GM10847 (cell line): ENCODE measurements around the gene PDK2.

Experiments used
- POLR2A ChIP-seq: IDR thresholded peaks from 2 replicates; pipeline ENCODE4 v1.6.1; 2011; ENCODE audit not compliant: insufficient read length; ENCODE audit errors: extremely low read depth

The PDK2 gene

DNA sequence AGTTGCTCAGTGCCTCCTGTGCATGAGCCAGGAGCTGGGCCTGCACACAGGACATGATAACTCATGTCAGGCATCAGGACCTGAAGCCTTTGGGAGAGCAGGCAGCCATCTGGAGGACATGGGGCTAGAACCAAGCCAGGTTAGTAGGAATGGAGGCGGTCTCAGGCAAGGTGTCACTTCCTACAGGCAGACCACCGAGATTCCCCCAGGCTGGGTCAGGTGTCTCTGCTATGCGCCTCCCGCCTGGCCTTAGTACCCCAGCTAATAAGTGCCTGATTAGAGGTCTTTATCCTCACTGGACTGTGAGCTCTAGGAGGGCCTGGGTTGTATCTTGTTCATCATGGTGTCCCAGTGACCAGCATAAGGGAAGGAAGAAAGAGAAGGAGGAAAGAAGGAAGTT, 19.2 kb downstream of the PDK2 start:
- no peak for TF ChIP-seq POLR2A

DNA sequence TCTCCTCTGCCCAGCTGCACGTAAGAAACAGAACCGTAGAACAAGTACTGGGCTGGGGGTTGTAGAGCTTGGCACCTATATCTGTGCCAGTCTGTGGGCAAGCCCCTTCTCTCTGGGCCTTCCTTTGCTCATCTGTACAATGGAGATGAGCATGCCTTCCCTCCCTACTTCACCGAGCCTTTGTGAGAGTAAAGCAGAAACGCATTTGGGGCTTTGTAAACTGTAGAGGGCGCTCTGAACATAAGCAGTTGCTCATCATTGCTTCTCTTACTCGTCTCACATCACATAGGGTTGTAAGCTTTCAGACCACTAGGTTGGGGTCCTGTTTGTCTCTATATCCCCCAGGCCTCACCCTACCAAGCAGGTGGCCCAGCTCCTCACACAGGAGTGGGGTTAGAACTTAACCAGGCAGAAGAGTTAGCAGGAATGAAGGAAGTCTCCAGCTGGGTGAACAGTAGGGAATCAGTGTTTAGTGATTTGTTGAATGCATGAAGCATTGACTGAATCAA, 19.8 kb downstream of the PDK2 start:
- no peak for TF ChIP-seq POLR2A

DNA sequence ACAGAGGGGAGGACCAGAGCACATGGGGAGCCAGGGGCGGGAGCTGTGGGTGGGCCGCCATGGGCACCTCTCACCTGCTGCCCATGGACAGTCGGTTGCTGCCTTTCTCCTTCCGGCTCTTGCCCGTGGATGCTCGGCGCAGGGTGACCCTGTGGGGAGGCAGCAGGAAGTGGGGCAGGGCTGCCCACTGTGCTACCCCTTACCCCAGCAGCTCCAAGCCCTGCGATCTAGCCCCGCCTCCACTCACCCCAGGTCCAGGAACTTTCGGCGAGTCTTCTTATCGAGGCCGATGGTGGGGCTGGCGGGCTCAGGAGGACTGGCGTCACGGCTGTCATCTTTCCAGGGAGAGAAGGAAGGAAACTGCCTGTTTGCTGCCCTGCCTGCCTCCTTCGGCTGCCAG, 20.6 kb downstream of the PDK2 start:
- no peak for TF ChIP-seq POLR2A

DNA sequence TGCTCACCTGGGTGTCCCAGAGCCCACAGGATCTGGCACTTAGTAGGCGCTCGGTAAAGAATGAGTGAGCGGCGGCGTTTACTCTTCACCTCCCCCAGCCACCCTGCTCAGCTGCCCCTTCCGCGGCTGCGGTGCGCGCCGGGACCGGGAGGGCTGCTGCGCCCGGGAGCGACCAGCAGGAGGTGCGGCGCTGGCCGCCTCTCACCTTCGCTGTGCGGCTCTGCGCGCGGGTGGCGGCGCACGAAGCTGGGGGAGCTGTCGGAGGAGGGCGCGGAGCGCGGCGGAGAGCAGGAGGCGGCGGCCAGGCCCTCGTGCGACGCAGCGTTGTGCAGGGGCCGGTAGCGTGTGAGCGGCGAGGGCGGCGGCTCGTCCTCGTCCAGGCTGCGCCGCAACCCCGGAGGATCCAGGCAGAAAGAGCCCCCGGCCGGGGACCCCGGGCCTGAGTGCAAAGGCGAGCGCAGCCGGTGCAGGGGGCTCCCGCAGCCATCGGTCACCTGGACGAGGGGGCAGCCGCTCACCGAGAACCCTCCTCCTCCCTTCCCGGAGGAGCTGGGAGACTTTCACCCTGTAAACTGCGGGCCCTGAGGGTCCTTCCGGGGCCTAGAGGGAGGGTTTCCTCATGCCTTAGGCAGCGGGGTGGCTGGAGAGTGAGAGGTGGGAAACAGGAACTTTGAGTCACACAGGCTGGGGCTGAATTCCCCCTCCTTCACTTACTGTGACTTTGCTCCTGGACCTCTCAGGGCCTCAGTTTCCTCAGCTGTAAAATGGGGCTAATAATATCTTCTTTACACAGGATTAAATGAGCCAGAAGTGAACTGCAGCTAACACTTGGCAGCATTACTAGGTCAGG, 22.3 kb downstream of the PDK2 start:
- no peak for TF ChIP-seq POLR2A

DNA sequence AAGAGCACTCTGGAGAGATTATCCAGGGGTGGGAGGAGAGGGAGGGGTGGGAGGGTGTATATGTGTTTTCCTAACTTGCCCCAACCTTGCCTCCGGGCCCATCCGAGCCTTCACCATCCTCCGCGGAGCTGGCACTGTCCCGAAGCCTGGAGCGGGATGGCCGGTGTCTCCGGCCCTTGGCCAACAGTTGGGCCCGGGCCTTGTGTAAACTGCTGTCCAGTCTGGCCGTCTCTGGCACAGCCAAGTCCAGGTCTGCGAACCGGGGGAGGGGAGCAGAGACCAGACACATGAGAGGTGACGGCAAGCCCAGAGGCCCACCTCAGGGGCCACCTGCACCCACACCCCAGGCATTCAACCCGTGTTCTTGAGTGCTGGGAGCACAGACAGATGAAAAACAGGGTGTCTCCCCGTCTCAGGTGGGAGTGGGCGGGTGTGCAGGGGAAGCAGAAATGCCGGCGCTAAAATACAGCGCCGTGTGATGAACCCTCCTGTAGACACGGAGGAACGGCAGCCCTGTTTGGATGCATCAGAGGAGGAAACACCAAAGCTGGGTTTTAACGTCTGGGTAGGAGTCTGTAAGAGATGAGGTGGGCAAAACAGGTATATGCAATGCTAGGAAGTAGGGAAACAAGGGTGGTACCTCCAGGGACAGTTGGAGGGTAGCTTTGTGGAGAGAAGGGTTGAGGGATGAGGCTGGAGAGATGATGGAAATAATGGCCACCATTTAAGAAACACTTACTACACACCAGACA, 23.1 kb downstream of the PDK2 start:
- no peak for TF ChIP-seq POLR2A

DNA sequence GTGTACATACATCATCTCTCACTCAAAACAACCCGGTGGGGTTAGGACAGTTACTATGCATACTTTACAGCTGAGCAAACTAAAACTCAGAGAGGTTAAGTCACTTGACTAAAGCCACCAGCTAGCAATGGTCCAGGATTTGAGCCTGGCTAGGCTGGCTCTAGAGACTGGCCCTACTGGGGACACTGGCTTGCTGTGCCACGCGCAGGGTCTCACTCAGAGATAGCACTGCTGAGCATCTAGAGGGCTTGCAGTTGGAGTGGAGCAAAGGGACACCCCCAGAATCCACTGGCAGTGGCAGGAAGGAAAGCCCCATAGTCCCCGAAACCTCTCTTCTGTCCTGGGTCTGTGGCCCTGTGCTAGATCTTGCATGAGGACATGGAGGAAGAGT, 23.7 kb downstream of the PDK2 start:
- no peak for TF ChIP-seq POLR2A

DNA sequence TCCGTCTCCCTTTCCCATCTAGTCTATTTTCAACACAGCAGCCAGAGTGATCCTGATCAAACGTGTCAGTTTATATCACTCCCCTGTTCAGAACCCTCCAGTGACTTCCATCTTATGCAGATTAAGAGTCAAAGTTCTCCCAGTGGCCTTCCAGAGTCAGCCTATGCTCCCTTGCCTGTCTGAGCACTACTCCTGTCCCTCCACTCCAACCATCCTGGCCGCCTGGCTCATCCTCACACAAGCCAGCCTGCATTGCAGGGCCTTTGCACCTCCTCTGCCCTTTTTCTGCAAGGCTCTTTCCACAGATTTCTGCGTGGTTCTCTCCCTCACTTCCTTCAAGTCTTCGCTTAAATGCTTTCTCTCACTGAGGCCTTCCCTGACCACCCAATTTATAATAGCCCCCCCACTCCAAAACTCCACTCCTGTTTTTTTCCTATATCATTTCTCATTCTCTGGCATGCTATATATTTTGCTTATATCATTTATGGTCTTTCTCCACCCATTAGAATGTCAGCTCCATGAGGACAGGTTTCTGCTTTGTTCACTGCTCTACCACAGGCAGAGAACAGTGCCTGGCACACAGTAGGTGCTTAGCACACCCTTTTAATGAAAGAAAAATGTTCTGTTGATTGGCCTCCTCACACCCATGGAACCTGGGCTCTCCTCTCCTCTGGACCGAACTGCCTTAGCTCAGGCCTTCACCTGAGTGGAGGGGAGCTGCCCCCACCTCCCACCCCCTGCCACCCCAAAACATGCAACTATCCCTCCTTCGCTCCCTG, 25.5 kb downstream of the PDK2 start:
- no peak for TF ChIP-seq POLR2A

DNA sequence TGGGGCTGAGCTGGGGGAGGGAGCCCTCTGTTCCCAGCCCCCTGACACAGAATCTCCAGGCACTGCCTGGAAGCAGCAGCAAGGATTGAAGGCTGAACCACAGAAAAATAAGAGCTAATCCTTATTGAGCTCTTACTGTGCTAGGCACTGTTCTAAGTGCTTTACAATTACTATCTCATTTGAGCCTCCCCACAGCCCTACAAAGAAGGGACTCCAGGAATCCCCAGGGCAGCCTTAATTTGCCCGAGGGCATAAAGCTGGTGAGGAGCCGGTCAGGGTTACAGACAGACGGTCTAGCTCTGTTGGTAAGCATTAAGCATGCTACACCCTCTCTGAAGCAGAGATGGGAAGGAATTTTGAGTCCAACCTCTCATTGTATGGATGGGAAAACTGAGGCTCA, 27.8 kb downstream of the PDK2 start:
- TF ChIP-seq POLR2A = no peak

DNA sequence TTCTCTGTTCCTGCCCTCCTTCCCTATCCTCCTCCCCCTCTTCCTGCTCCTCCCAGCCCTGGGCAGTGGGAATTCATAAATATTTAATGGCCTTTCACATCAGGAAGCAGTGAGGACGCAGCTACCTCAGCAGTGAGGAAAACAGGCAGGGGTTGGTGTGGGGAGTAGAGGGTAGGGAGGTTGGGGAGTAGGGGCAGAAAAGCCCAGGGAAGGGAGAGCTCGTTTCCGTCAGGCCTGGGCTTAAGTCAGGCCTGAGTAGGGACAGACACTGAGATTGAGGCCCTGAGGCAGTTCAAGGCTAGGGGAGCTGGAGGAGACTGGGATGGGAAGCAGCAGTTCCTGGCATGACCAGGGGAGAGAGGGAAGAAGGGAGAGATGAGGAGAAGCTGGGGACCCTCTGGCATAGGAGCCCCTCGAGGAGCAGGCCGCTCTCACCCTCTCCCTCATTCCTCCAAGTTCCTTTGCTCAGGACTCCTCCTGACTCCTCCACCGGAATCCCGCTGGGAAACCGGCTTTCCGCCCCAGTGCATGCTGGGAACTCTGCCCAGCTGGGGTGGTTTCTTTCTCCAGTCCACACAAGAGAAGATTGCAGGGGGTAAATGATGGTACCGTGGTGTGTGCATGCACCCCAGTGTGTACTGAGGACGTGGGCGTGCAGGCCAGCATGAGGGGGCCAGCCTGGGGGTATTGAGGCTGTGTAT, 28.6 kb downstream of the PDK2 start:
- TF ChIP-seq POLR2A = no peak

DNA sequence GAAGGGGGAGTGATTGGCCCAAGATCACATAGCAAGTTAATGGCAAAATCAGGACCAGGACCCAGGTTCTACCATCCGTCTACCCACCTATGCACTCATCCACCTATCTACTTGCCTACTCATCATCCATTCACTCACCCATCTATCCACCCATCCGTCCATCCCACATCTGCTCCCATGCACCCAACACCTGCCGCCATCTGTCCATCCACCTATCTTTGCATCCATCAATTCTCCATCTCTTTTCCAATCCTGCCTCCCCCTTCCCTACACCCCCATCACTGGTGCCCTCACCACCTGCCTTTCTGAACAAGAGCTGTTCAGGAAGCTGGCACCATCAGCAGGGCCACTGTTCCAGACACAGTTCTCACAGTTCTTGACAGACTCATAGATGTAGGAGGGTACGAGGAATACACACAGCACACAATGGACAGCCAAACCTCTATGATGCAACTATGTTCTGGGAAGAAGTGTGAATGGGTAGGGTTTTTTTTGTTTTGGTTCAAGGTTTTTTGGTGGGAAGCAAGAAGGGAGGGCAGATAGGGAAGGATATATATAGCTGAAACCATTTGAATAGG, 30.4 kb downstream of the PDK2 start:
- no peak for TF ChIP-seq POLR2A

DNA sequence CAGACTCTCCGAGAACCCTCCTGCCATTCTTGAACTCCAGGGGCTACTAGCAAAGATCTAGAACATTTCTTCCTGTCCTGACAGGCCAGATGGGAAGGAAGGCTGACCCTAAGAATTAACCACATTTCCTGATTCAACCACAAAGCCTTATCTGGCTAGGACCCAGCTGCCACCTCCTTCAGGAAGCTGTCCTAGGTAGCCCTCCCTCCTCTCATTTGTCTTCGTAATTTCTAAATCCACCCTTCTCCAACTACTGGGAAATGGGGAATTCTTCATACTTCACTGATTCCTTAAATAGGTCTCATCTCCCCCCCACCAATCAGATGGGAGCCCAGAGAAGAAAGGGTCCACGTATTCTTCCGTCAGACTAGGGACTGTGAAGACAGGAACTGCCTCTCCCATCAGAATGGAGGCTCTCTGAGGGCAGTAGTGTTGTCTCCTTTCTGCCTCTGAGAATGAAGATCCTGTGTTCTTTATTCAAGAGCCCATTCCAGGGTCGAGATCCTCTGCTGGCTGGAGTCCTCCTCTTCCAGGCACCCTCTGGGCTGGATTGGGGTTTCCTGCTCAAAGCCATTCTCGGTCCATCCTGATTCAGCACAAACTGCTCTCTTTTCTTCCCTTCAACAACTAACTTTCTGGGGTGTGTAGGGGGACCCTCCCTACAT, 32.7 kb downstream of the PDK2 start:
- TF ChIP-seq POLR2A = no peak

DNA sequence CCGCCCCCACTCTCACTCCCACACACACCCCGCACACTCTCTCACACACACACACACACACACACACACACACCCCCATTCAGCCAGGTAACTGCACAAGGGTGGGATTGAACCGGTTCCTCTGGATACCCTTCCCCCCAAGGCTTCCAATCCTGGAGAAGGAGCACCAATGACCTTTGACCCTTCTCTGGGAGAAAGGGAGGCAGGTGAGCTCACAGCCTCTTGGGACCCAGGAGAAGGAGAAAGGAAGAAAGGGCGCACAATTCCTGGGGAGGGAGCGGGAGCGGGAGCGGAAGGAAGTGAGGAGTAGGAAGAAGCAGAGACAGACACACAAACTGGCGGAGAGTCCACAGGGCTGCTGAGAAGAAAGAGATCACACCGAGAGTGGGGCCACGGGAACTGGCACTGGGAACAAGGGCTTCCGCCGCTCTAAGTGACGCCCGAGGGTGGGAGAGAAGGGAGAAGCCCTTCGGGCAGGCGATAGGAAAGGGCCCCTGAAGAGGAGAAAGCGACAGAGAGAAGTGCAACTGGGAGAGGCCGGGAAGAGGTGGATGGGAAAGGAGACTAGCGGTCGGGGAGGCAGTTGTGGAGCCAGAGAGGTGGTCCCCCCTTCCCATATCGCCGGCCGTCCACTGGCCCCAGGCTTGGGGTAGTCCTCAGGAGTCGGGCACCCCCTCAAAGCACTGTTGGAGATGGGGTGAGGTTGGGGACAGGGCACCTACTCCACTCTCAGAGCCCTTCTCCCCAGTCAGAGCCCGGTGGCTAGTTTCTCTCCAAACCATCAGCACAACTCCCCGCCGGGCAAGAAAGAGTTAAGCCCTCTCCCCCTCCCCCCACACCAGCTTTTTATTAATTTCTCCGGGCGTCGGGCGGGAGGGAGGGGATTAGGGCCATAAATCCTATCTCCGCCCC, 33.5 kb downstream of the PDK2 start:
- TF ChIP-seq POLR2A = no peak

DNA sequence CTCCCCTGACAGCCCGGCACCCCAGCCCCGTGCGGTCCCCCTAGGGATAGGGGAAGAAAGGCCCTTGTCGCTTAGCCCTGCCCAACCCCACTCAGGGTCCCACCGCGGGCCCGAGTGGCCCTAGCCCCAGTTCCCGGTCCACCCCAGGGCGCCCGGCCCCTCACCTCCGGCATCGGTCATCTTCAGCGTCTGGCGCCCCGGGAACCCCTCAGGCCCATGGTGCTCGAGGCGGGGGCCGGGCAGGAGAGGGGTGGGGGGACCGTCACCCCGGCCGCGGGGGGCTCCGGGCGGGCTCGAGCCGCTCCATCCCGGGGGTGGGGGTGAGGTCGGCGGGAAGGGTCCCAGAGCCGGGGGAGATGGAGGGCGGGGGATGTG, 34.2 kb downstream of the PDK2 start:
- no peak for TF ChIP-seq POLR2A

DNA sequence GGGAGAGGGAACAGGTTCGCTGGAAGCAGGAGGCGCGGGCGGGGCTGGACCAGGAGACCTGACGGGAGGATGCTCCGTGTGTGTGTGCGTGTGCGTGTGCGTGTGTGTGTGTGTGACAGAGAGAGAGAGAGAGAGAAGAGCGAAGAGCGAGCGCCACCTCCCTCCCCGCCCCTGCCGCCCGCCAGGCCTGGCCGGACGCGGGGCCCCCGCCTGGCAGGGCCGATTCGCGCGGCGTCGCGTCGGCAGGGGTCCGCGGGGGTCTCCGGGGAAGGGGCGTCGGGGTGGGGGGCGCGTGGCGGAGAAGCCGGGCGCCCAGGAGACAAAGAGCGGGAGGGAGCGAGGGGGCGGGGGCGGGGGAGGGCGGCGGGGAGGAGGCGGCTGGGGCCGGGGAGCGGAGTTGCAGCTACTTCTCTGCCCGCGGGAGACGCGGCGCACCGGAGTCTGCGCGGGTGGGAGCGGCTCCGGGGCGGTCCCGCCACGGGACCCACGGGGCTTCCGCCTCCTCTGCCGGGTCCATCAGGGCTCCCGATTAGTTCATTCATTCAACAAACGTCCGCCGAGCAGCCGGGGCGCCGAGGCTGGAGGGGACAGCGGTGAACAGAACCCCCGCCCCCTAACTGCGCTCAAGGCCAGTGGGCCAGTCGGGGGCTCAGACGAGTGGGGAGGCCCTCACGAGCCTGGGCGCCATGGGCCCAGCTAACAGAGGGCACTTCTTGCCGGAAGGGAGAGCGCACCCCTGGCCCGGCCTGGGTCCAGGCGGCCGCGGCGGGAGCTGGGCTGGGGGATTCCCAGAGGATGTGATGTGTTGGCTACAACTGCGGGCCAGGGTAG, 34.8 kb downstream of the PDK2 start, which contains the start of gene SAMD14:
TSS of gene SAMD14 (minus strand) at position 433 of the 831 bp plus-strand sequence. CDS start 5,201 bp downstream, outside the sequence.
- TF ChIP-seq POLR2A = no peak
